NCI-H446 (cell line): ENCODE measurements around the gene P2RX7.
"Not testable (repeated sequence)": the region's sequence is repeated elsewhere in the genome, so short reads cannot be mapped to it uniquely, and the experiment has no call there.

Experiments used
- DNase-seq, 2 experiments: peaks; one replicate each; lab custom pipeline; 2025; lab: John Stamatoyannopoulos, UW

The P2RX7 gene

DNA sequence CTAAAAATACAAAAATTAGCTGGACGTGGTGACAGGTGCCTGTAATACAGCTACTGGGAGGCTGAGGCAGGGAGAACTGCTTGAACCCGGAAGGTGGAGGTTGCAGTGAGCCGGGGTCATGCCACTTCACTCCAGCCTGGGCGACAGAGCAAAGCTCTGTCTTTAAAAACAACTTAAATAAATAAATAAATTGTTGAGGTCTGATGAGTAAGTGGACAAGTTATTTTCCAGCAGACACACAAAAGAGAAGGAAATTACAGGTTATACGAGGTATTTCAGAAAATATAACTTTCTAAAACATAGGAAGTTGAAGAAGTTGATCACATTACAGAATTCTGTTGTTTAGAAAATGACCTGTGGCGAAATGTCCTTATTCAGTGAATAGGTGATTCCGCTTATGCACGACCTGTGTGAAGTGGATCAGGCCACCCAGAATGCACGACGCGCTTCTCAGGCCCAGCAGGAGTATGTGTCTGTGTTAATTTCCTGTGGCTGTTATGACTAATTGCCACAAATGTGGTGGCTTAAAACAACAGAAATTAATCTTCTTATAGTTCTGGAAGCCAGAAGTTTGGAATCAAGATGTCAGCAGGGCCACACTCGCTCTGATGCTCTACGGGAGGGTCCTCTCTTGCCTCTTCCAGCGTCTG lies 38.1 kb downstream of the P2RX7 start:
- DNase-seq = no peak

GRCh38 chr12:121172145-121172544 lies 39.5 kb downstream of the P2RX7 start:
- no peak for DNase-seq

DNA sequence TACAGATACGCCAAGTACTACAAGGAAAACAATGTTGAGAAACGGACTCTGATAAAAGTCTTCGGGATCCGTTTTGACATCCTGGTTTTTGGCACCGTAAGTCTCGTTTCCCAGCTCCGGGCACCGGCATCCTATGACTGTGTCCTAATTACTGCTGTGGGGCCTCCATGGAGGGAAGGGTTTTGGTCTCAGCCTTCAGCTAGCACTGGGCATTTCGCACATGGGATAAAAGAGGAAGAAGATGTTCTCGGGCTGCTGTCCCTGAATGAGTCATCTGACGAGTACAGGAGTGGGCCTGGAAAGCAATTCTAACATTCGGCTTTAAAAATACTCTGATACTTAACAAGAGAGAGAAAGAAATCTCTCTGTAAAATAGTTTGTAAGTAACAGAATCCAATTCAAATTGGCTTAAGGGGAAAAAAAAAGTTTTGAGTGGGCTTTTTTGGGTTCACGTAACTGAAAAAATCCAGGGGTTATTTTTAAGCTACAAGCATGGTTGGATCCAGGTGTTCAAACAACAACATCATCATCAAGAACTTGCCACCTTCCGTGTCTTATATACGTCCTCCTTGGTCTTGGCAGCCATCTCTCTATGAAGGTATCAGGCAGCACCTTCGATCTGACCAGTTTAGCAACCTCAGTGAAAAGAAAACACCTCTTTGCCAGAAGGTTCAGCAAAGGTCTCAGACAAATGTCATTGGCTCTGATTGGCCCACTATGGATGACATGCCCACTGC lies 42.9 kb downstream of the P2RX7 start:
- no peak for DNase-seq

DNA sequence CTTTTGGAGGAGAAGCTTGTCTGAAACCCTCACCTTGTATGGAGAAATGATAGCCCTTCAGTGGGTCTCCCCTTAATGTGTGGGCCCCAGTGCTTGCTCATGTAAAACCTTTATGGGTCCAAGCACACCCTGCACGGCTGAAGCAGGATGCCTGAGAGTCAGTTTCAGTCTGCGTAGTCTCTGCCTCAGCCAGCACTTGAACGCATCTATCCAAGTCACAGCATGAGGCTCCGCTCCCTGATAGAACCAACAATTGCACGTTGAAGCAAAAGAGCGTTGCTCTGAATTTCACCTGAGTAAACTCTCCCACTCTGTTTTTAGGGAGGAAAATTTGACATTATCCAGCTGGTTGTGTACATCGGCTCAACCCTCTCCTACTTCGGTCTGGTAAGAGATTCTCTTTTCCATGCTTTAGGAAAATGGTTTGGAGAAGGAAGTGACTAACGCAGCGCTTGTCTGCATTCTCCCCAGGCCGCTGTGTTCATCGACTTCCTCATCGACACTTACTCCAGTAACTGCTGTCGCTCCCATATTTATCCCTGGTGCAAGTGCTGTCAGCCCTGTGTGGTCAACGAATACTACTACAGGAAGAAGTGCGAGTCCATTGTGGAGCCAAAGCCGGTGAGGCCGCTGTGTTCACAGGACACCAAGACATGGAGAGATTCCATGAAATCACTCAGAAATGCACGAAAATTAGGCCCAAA lies 44.3 kb downstream of the P2RX7 start:
- no peak for DNase-seq

- DNase-seq = no peak
Observed at GRCh38 chr12:121181181-121181580, 48.5 kb downstream of the P2RX7 start.

- no peak for DNase-seq
Observed at GRCh38 chr12:121182222-121182893, 49.7 kb downstream of the P2RX7 start.

GRCh38 chr12:121184425-121184824 lies 51.7 kb downstream of the P2RX7 start:
- no peak for DNase-seq

- no peak for DNase-seq
Observed at GRCh38 chr12:121184984-121185889, 52.6 kb downstream of the P2RX7 start.

DNA sequence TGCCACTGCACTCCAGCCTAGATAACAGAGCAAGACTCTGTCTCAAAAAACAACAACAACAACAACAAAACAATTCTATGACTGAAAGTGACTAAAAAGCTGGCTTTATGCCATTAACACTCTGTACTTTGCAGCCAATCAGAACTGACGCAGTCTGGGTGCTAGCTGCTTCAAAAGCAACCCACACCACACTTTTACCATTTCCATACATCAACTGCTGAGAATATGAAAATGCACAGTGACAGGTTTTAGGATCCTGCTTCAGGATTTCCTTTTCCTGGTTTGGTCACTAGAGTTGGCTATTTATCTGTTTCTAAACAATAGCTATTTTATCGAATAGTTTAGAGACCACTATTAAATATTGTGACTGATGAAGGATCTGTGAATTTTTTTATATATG lies 54.1 kb downstream of the P2RX7 start:
- DNase-seq = no peak

GRCh38 chr12:121187501-121187900 lies 54.8 kb downstream of the P2RX7 start:
- no peak for DNase-seq

DNA sequence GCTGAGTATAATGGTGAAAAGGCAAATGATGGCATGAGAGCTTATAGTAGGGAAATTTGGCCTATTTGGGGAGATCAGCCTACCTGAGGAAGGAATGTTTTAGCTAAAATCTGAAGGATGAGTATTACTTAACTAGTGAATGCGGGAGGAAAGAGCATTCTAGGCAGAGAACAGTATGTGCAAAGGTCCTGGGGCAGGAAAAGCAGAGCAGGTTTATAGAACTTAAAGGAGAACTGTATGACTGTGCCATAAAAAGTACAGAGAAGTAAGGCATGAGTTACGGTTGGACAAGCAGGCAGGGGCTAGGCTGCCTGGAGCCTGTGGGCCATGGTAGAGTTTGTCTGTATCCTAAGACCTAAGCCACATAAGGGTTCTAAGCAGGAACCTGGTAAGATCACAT lies 55.6 kb downstream of the P2RX7 start:
- no peak for DNase-seq

DNA sequence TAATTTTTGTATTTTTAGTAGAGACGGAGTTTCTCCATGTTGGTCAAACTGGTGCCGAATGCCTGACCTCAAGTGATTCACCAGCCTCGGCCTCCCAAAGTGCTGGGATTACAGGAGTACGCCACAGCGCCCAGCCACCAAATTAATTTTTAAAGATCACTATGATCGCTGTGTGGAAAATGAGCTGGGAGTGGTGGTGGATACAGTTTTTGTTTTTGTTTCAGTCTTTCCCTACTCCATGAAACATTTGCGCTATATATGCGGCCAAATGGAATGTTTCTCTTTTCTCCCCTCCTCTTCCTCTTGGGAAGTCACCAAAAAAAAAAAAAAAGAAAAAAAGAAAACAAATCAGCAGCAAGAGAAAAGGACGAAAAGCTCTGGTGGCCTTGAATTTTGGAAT lies 56.5 kb downstream of the P2RX7 start:
- DNase-seq = no peak

GRCh38 chr12:121189619-121190155 lies 57.0 kb downstream of the P2RX7 start:
- no peak for DNase-seq

DNA sequence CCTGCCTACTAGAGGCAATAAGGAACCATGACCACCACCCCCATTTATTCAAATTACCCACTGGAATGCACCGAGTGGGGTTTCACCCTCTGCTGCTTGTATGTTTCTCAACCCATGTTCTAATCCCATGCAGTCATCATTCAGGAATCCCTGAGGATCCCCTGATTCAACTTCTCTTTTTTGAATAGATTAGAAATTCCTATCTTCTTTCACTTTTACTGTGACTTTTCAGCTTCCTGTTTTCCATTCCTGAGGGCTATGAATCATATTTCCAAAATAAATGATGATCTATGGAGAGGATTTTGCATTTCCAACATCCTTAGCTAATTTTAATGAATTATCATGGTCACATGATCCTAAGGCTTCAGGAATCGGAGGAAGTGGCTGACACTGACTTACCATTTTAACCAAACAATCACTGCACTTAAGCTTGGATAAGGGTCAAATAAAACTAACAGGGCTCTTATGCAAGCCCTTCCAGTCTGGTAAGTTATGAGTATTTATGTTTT lies 57.9 kb downstream of the P2RX7 start:
- no peak for DNase-seq

- DNase-seq = no peak
Observed at GRCh38 chr12:121191151-121191550, 58.5 kb downstream of the P2RX7 start.

- no peak for DNase-seq
Observed at GRCh38 chr12:121196902-121197301, 64.2 kb downstream of the P2RX7 start.

DNA sequence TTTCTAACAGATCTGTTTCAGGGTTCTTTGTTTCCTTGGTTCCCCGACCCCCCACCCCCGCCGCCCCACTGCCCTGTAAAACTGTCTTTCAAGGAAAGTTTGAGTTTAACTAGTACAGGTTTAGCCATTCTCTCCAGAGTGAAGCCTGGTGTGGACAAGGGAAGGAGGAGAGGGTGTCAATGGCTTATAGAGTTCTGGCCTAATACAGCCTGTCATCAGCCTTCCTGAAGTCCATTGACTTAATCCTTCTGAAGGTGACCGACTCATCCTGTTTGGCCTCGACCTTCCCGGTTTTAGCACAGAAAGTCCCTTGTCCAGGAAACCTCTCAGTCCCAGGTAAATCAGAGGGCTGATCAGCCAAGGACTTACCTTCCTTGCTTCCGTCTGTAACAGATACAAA lies 66.3 kb downstream of the P2RX7 start:
- no peak for DNase-seq

DNA sequence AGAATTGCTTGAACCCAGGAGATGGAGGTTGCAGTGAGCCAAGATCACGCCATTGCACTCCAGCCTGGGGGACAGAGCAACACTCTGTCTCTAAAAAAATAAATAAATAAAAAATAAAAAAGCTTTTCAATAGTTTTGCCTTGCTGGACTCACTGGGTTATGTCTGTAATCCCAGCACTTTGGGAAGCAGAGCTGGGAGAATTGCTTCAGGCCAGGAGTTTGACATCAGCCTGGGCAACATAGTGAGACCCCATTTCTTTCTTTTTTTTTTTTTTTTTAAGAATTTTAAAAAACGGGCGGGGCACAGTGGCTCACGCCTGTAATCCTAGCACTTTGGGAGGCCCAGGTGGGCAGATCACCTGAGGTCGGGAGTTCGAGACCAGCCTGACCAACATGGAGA lies 68.5 kb downstream of the P2RX7 start:
- not testable (repeated sequence) for DNase-seq

DNA sequence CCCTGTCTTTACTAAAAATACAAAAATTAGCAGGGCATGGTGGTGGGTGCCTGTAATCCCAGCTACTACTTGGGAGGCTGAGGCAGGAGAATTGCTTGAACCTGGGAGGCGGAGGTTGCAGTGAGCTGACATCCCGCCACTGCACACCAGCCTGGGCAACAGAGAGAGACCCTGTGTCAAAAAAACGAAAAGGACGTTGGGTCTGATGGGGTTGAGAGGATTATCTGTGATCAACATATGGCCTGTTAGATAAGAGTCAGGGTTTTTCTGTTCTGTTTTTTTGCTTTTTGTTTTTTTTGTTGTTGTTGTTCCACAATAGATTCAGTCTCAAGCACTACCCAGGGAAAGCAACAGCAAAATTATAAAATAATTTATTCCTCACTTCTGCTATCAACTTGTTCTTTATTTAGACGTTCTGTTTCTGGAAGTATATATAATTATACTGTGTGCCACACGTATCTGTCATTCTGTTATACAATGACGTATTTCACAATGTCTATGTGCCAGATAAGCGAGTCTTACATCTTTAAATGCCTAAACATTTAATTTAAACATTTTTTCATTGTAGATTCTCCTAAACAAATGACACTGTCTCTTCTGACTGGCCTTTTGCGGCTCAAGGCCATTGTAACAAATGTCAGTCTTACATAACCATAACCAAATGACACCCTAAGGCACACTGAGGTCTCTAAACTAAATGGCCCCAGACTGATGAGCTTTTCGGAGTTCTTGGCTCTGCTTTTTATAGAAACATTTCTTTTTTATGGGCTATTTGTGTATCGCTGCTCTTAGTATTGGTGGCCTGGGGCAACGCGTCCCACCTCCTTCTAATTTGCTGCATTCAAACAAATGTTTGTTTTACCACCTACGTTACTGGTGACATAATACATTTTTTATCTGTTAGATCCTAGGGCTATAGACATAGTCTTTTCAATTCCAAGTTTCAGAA lies 70.0 kb downstream of the P2RX7 start:
- DNase-seq = no peak

DNA sequence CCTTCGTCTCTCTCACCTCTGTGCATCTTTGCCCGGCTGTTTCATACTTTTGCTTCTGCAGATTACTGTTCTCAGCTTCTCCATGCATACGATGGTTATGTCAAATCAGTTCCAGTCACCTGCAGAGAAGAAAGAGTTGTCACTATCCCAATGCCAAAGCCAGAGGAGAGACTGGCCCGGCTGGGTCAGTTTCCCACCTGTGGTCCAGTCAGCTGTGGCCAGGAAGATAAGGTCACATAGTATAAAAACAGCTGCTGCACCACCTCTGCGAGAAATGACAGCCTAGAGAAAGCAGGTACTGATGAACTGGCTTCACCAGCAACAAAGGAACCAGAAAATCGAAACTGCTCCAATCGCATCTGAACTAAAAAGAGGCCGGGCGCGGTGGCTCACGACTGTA lies 70.8 kb downstream of the P2RX7 start:
- DNase-seq = no peak
